ENCODE measurements around the gene RABL3. TPM values are rescaled to one million over a fixed set of nuclear protein-coding genes. Genes with fewer than 3 reads are reported as not detected.

The RABL3 gene
- total RNA-seq, 5 donors from 2014 or later (not counting 1 experiment from before 2014, with no cell fraction given): 14.7 to 31.8 (median 25.0) TPM

DNA sequence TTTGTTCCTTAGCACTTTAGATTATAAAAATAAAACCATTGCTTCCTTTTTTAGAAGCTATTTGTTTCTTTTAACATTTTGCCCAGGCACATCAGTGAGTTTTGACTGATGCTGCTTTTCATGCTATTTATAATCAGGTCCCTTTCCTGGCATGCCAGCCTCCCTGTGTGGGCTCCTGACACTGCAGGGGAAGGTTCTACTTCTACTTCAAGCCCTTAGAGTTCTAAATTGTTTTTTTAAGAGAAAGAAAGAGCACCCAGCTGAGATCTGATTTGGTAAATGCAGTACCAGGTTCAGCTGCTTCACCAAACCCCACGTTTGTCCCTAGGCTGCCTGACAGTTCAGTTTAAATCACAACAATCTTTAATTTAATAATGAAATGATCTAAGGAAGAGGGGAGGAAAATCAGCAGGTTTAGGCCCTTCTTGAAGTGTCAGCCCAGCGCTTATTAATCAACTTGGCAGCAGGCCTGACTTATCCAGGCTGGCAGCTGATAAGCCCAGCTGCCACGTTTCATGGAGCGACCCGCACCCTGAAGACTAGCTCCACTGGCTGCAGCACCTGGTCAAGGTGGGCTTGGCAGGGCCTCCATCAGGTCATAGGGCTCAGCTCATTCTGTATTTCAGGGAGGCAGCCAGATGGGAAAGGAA lies 89.3 kb downstream of the RABL3 start:
- no peaks in the 10 kb centered on the region for H3K27me3 Mint-ChIP-seq
- POLR2A ChIA-PET: no interaction called here
- H3K27me3 ChIP-seq (replicated peaks in 1 of 2; ENCODE audit: control insufficient read depth in 2 of 2, extremely low read depth in 1 of 2, insufficient read depth in 2 of 2, low read length in 1 of 2): no peaks in the 10 kb centered on the region
- CTCF ChIA-PET: no interaction called here
- no peak overlapping the region for H3K27ac Mint-ChIP-seq
- no peak overlapping the region for H3K4me3 ChIP-seq (ENCODE audit: control insufficient read depth in 1 of 2, extremely low read depth in 1 of 2, low read length in 1 of 2)
- WGBS (ENCODE audit: insufficient coverage): 97% methylated on average over 4 of the region's 5 CpGs
- H3K4me3 Mint-ChIP-seq: no peak overlapping the region
- no peaks in the 10 kb centered on the region for H3K4me1 Mint-ChIP-seq
- H3K9me3 ChIP-seq: no peaks in the 10 kb centered on the region
- no peak for DNase-seq
- H3K9me3 Mint-ChIP-seq: peaks cover 0 to 3% (median 0%) of the 10 kb centered on the region in 3 donors
- H3K36me3 ChIP-seq (ENCODE audit: control insufficient read depth in 2 of 2, extremely low read depth in 1 of 2, insufficient read depth in 1 of 2, low read length in 1 of 2): no peaks in the 10 kb centered on the region
- no peaks in the 10 kb centered on the region for H3K36me3 Mint-ChIP-seq
- H3K27ac ChIP-seq (ENCODE audit: low read length): no peak overlapping the region
- no peaks in the 10 kb centered on the region for H3K4me1 ChIP-seq (ENCODE audit: control insufficient read depth in 1 of 2, extremely low read depth in 1 of 2, insufficient read depth in 2 of 2, low read length in 2 of 2)
- no peak for ATAC-seq (replicated peaks in 1 of 4)

- Histone ChIP-seq H3K4me3 (ENCODE audit: control insufficient read depth in 1 of 2, extremely low read depth in 1 of 2, low read length in 1 of 2) (no peak overlapping the region), H3K27ac (ENCODE audit: low read length) (no peak overlapping the region), H3K9me3 (no peaks in the 10 kb centered on the region), H3K27me3 (replicated peaks in 1 of 2; ENCODE audit: control insufficient read depth in 2 of 2, extremely low read depth in 1 of 2, insufficient read depth in 2 of 2, low read length in 1 of 2) (no peaks in the 10 kb centered on the region), H3K36me3 (ENCODE audit: control insufficient read depth in 2 of 2, extremely low read depth in 1 of 2, insufficient read depth in 1 of 2, low read length in 1 of 2) (no peaks in the 10 kb centered on the region), H3K4me1 (ENCODE audit: control insufficient read depth in 1 of 2, extremely low read depth in 1 of 2, insufficient read depth in 2 of 2, low read length in 2 of 2) (no peaks in the 10 kb centered on the region)
- DNase-seq (no peak), ATAC-seq (replicated peaks in 1 of 4) (no peak)
- H3K9me3 Mint-ChIP-seq: peaks cover 0 to 3% (median 0%) of the 10 kb centered on the region in 3 donors
- no peak overlapping the region for H3K27ac Mint-ChIP-seq
- ChIA-PET CTCF (no interaction called here), POLR2A (interaction anchor here in 1 of 2 donors (0.6 kb wide), 1 partner anchor 115 kb away, joined by 4 read pairs; no protein-coding TSS in a partner anchor)
- no peaks in the 10 kb centered on the region for H3K27me3 Mint-ChIP-seq
- no peak overlapping the region for H3K4me3 Mint-ChIP-seq
- 100% methylated on average over 2 of the region's 3 CpGs for WGBS (ENCODE audit: insufficient coverage)
- no peaks in the 10 kb centered on the region for H3K36me3 Mint-ChIP-seq
- no peaks in the 10 kb centered on the region for H3K4me1 Mint-ChIP-seq
Measured at GRCh38 chr3:120652281-120652680, 90.0 kb downstream of the RABL3 start.

DNA sequence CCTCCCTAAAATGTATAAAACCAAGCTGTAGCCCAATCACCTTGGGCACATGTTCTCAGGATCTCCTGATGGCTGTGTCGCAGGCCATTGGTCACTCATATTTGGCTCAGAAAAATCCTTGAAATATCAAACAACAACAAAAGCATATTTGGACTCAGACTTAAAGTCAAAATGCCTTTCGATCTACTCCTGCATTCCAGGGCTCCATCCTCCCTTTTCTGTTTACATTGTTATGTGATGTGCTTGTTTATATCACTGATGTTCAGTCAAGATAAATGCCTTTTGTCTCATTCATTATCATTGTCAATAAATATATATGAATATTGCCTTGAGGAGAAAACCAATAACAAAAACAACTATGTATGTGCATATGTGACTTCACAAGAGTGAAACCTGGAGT lies 92.0 kb downstream of the RABL3 start:
- Histone ChIP-seq H3K36me3 (ENCODE audit: control insufficient read depth in 2 of 2, extremely low read depth in 1 of 2, insufficient read depth in 1 of 2, low read length in 1 of 2) (no peaks in the 10 kb centered on the region), H3K4me3 (ENCODE audit: control insufficient read depth in 1 of 2, extremely low read depth in 1 of 2, low read length in 1 of 2) (no peak overlapping the region), H3K27me3 (replicated peaks in 1 of 2; ENCODE audit: control insufficient read depth in 2 of 2, extremely low read depth in 1 of 2, insufficient read depth in 2 of 2, low read length in 1 of 2) (no peaks in the 10 kb centered on the region), H3K27ac (ENCODE audit: low read length) (no peak overlapping the region), H3K9me3 (no peaks in the 10 kb centered on the region), H3K4me1 (ENCODE audit: control insufficient read depth in 1 of 2, extremely low read depth in 1 of 2, insufficient read depth in 2 of 2, low read length in 2 of 2) (no peaks in the 10 kb centered on the region)
- POLR2A ChIA-PET: no interaction called here
- CTCF ChIA-PET: no interaction called here
- ATAC-seq (replicated peaks in 1 of 4) (no peak), DNase-seq (no peak)
- no peaks in the 10 kb centered on the region for H3K27me3 Mint-ChIP-seq
- peaks cover 0 to 3% (median 0%) of the 10 kb centered on the region in 3 donors for H3K9me3 Mint-ChIP-seq
- no peak overlapping the region for H3K27ac Mint-ChIP-seq
- WGBS (ENCODE audit: insufficient coverage): 100% methylated on average over 1 of the region's 2 CpGs
- H3K4me1 Mint-ChIP-seq: no peaks in the 10 kb centered on the region
- no peak overlapping the region for H3K4me3 Mint-ChIP-seq
- H3K36me3 Mint-ChIP-seq: no peaks in the 10 kb centered on the region

DNA sequence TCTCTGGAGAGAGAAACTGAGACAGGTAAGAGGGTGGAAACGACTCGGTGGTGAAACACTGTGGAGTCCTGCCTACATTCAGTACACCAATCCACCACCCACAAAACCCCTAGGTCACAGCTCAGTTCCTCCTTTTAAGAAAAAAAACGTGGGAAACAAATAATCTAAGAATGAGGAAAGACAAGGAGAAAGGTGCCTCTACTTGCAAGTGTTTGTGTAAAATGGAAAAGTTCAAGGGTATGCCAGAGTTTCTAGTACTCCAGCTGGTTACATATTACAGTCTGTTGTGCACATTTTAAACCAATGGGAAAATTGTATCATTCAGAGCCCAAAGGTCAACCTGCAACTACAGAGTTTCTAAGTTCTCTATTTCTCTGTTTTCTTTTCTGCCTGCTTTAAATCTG lies 92.5 kb downstream of the RABL3 start:
- CTCF ChIA-PET: no interaction called here
- peaks cover 0 to 3% (median 0%) of the 10 kb centered on the region in 3 donors for H3K9me3 Mint-ChIP-seq
- H3K4me3 Mint-ChIP-seq: no peak overlapping the region

GRCh38 chr3:120648290-120648689 lies 94.0 kb downstream of the RABL3 start:
- CTCF ChIA-PET: interaction anchor here (0.6 to 0.7 kb wide), 2 partner anchors 52 to 135 kb away, joined by 7 to 16 read pairs; partner anchors contain the start of gene NDUFB4 (in 1 of the 2)
- Histone ChIP-seq H3K9me3 (no peaks in the 10 kb centered on the region), H3K4me3 (ENCODE audit: control insufficient read depth in 1 of 2, extremely low read depth in 1 of 2, low read length in 1 of 2) (no peak overlapping the region), H3K36me3 (ENCODE audit: control insufficient read depth in 2 of 2, extremely low read depth in 1 of 2, insufficient read depth in 1 of 2, low read length in 1 of 2) (no peaks in the 10 kb centered on the region), H3K27me3 (replicated peaks in 1 of 2; ENCODE audit: control insufficient read depth in 2 of 2, extremely low read depth in 1 of 2, insufficient read depth in 2 of 2, low read length in 1 of 2) (no peaks in the 10 kb centered on the region), H3K4me1 (ENCODE audit: control insufficient read depth in 1 of 2, extremely low read depth in 1 of 2, insufficient read depth in 2 of 2, low read length in 2 of 2) (no peaks in the 10 kb centered on the region), H3K27ac (ENCODE audit: low read length) (no peak overlapping the region)
- POLR2A ChIA-PET: no interaction called here
- H3K4me3 Mint-ChIP-seq: no peak overlapping the region
- no peaks in the 10 kb centered on the region for H3K27me3 Mint-ChIP-seq
- no peak overlapping the region for H3K27ac Mint-ChIP-seq
- 92% methylated on average over 4 of the region's 5 CpGs for WGBS (ENCODE audit: insufficient coverage)
- ATAC-seq (replicated peaks in 1 of 4): no peak
- no peak for DNase-seq
- H3K9me3 Mint-ChIP-seq: no peaks in the 10 kb centered on the region
- no peaks in the 10 kb centered on the region for H3K4me1 Mint-ChIP-seq
- no peaks in the 10 kb centered on the region for H3K36me3 Mint-ChIP-seq

More for the DNA sequence above, 92.5 kb downstream of the RABL3 start:
- Histone ChIP-seq H3K27ac (ENCODE audit: low read length) (no peak overlapping the region), H3K4me3 (ENCODE audit: control insufficient read depth in 1 of 2, extremely low read depth in 1 of 2, low read length in 1 of 2) (no peak overlapping the region), H3K36me3 (ENCODE audit: control insufficient read depth in 2 of 2, extremely low read depth in 1 of 2, insufficient read depth in 1 of 2, low read length in 1 of 2) (no peaks in the 10 kb centered on the region), H3K9me3 (no peaks in the 10 kb centered on the region), H3K4me1 (ENCODE audit: control insufficient read depth in 1 of 2, extremely low read depth in 1 of 2, insufficient read depth in 2 of 2, low read length in 2 of 2) (no peaks in the 10 kb centered on the region), H3K27me3 (replicated peaks in 1 of 2; ENCODE audit: control insufficient read depth in 2 of 2, extremely low read depth in 1 of 2, insufficient read depth in 2 of 2, low read length in 1 of 2) (no peaks in the 10 kb centered on the region)
- H3K36me3 Mint-ChIP-seq: no peaks in the 10 kb centered on the region
- POLR2A ChIA-PET: no interaction called here
- no peaks in the 10 kb centered on the region for H3K4me1 Mint-ChIP-seq
- no peak overlapping the region for H3K27ac Mint-ChIP-seq
- ATAC-seq (replicated peaks in 1 of 4): no peak
- H3K27me3 Mint-ChIP-seq: no peaks in the 10 kb centered on the region
- no peak for DNase-seq
- WGBS (ENCODE audit: insufficient coverage): no CpG with 5 or more reads among the region's 3 CpGs

DNA sequence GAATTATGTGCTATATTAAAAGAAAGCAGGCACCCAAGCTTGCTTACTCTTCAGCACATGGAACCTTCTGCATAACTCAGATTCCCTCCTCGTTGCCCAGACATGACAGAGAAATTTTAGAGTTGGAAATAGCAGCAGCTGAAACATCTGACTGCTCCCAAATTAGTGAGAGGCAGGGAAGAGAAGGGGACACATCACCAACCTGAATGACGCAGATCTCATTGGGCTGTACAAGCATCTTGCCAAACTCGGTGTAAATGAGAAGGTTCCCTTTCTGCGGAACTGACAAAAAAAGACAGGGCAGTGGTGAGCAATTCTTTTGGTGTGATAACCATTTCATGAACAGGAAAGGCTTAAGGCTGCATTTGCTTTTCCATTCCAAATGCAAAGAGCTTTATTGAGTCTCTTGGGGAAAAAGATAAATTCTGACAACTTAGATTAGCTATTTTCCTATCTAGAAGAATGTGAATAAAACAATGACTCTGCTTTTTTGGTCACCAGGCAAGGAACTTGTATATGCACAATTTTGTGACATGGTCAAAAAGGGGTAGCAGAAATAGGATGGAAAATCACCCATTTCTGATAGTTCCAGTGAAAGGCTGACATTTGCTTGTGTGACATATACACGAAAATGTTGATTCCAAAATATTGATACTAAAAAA lies 95.4 kb downstream of the RABL3 start:
- H3K27ac ChIP-seq (ENCODE audit: low read length): no peak overlapping the region
- Mint-ChIP-seq H3K4me3 (no peak overlapping the region), H3K36me3 (no peaks in the 10 kb centered on the region), H3K9me3 (no peaks in the 10 kb centered on the region), H3K27ac (no peak overlapping the region), H3K27me3 (no peaks in the 10 kb centered on the region), H3K4me1 (no peaks in the 10 kb centered on the region)
- no peaks in the 10 kb centered on the region for H3K27me3 ChIP-seq (replicated peaks in 1 of 2; ENCODE audit: control insufficient read depth in 2 of 2, extremely low read depth in 1 of 2, insufficient read depth in 2 of 2, low read length in 1 of 2)
- H3K4me3 ChIP-seq (ENCODE audit: control insufficient read depth in 1 of 2, extremely low read depth in 1 of 2, low read length in 1 of 2): no peak overlapping the region
- no peaks in the 10 kb centered on the region for H3K4me1 ChIP-seq (ENCODE audit: control insufficient read depth in 1 of 2, extremely low read depth in 1 of 2, insufficient read depth in 2 of 2, low read length in 2 of 2)
- CTCF ChIA-PET: no interaction called here
- H3K9me3 ChIP-seq: no peaks in the 10 kb centered on the region
- 80% methylated on average over 1 of the region's 5 CpGs for WGBS (ENCODE audit: insufficient coverage)
- POLR2A ChIA-PET: interaction anchor here in 1 of 2 donors (0.7 kb wide), 1 partner anchor 97 kb away, joined by 3 read pairs; no protein-coding TSS in a partner anchor
- DNase-seq: no peak
- ATAC-seq (replicated peaks in 1 of 4): no peak
- no peaks in the 10 kb centered on the region for H3K36me3 ChIP-seq (ENCODE audit: control insufficient read depth in 2 of 2, extremely low read depth in 1 of 2, insufficient read depth in 1 of 2, low read length in 1 of 2)
